Neural cell (in vitro differentiated cells): ENCODE measurements around the gene HCLS1. TPM values are rescaled to one million over a fixed set of nuclear protein-coding genes. Genes with fewer than 3 reads are reported as not detected.

ENCODE experiments used
- H2AFZ ChIP-seq: fragments of 200-600, 300-800 bp; sonication (generic), shearing (Covaris generic); 2 replicates; pipeline ENCODE4 v1.6.0; 2014; ENCODE audit warnings: low read depth, mild to moderate bottlenecking, antibody characterized with exemption, low read length, moderate library complexity
- H3F3A ChIP-seq: fragments of 200-600 bp; shearing (Covaris generic); 2 replicates; pipeline ENCODE4 v1.6.1; 2016; ENCODE audit warnings: mild to moderate bottlenecking, moderate library complexity, mixed read lengths, antibody characterized with exemption, low read length; ENCODE audit not compliant: insufficient read depth, poor library complexity, severe bottlenecking
- H3K27ac ChIP-seq: fragments of 200-600, 300-800 bp; sonication (generic), shearing (Covaris generic); 2 replicates; pipeline ENCODE4 v1.5.1; 2014; ENCODE audit warnings: mild to moderate bottlenecking, low read length, moderate library complexity
- H3K27me3 ChIP-seq: fragments of 300-800, 200-600 bp; sonication (generic), shearing (Covaris generic); 2 replicates; pipeline ENCODE4 v1.6.0; 2014; ENCODE audit warnings: mild to moderate bottlenecking, low read depth, low read length, moderate library complexity; ENCODE audit not compliant: insufficient read depth
- H3K36me3 ChIP-seq: fragments of 300-800, 200-600 bp; sonication (generic), shearing (Covaris generic); 2 replicates; pipeline ENCODE4 v1.5.1; 2014; ENCODE audit warnings: mild to moderate bottlenecking, antibody characterized with exemption, low read length, moderate library complexity; ENCODE audit not compliant: insufficient read depth
- H3K4me2 ChIP-seq: fragments of 300-800, 200-600 bp; sonication (generic), shearing (Covaris generic); 2 replicates; pipeline ENCODE4 v1.6.0; 2014; ENCODE audit warnings: mild to moderate bottlenecking, low read length
- H3K4me3 ChIP-seq: fragments of 300-800, 200-600 bp; sonication (generic), shearing (Covaris generic); 2 replicates; pipeline ENCODE4 v1.5.1; 2014; ENCODE audit warnings: mild to moderate bottlenecking, low read length, moderate library complexity
- H3K79me2 ChIP-seq: fragments of 200-600 bp; shearing (Covaris generic); replicated peaks from 2 replicates; pipeline ENCODE4 v1.6.0; 2014; ENCODE audit warnings: mild to moderate bottlenecking, low read length, moderate library complexity; ENCODE audit not compliant: insufficient read depth
- H3K9ac ChIP-seq: fragments of 300-800, 200-600 bp; sonication (generic), shearing (Covaris generic); 2 replicates; pipeline ENCODE4 v1.6.1; 2016; ENCODE audit warnings: mild to moderate bottlenecking, low read length, mixed read lengths
- H3K9me2 ChIP-seq: fragments of 200-600 bp; shearing (Covaris generic); 2 replicates; pipeline ENCODE4 v1.6.1; 2016; ENCODE audit warnings: mild to moderate bottlenecking, low read length, mixed read lengths; ENCODE audit not compliant: insufficient read depth
- H3K9me3 ChIP-seq: fragments of 200-600, 300-800 bp; sonication (generic), shearing (Covaris generic); 2 replicates; pipeline ENCODE4 v1.6.1; 2016; ENCODE audit warnings: mild to moderate bottlenecking, mixed run types, low read length, moderate library complexity, mixed read lengths
- H4K20me1 ChIP-seq: fragments of 200-600 bp; shearing (Covaris generic); 2 replicates; pipeline ENCODE4 v1.6.1; 2016; ENCODE audit warnings: mild to moderate bottlenecking, mixed run types; ENCODE audit not compliant: insufficient read depth
- EP300 ChIP-seq: fragments of 450-650 bp; conservative IDR thresholded peaks from 2 replicates; pipeline ENCODE4 v1.6.1; 2014; ENCODE audit warnings: antibody characterized with exemption, mild to moderate bottlenecking, moderate library complexity; ENCODE audit not compliant: poor library complexity, severe bottlenecking
- EZH2 ChIP-seq: fragments of 200-600, 300-800 bp; shearing (Covaris generic), sonication (generic); IDR thresholded peaks from 2 replicates; pipeline ENCODE4 v1.6.1; 2014; ENCODE audit warnings: antibody characterized with exemption, low read length, borderline replicate concordance, mild to moderate bottlenecking; ENCODE audit not compliant: insufficient read depth, poor library complexity, severe bottlenecking
- MXI1 ChIP-seq: fragments of 450-650 bp; conservative IDR thresholded peaks from 2 replicates; pipeline ENCODE4 v1.6.1; 2014; ENCODE audit warnings: antibody characterized with exemption, mild to moderate bottlenecking; ENCODE audit not compliant: poor library complexity, severe bottlenecking
- POLR2AphosphoS5 ChIP-seq: IDR thresholded peaks from 2 replicates; pipeline ENCODE4 v1.6.1; 2012
- RAD21 ChIP-seq: fragments of 450-650 bp; conservative IDR thresholded peaks from 2 replicates; pipeline ENCODE4 v1.6.1; 2014; ENCODE audit warnings: antibody characterized with exemption, mild to moderate bottlenecking, moderate library complexity
- SMC3 ChIP-seq: fragments of 450-650 bp; conservative IDR thresholded peaks from 2 replicates; pipeline ENCODE4 v1.6.1; 2014; ENCODE audit warnings: antibody characterized with exemption, mild to moderate bottlenecking, moderate library complexity; ENCODE audit not compliant: poor library complexity
- TAF1 ChIP-seq: IDR thresholded peaks from 2 replicates; pipeline ENCODE4 v1.6.1; 2012; ENCODE audit warnings: low read depth
- polyA plus RNA-seq: library from polyadenylated mRNA; depleted of rRNA; stranded (reverse); fragments of >200 nt; gene quantifications from 2 replicates; pipeline ENCODE4 v1.2.3, GENCODE V29; 2014
- TF ChIP-seq, protein P1 (sequence below): fragments of 450-650 bp; IDR thresholded peaks from 2 replicates; pipeline ENCODE4 v1.5.1; 2014; ENCODE audit warnings: antibody characterized with exemption, mild to moderate bottlenecking, moderate library complexity; ENCODE audit not compliant: poor library complexity, severe bottlenecking
- TF ChIP-seq, protein P2 (sequence below): IDR thresholded peaks from 2 replicates; pipeline ENCODE4 v1.6.1; 2012; ENCODE audit warnings: borderline replicate concordance

Gene HCLS1
- polyA plus RNA-seq, 1 donor from 2014 or later = 0.25 TPM

DNA sequence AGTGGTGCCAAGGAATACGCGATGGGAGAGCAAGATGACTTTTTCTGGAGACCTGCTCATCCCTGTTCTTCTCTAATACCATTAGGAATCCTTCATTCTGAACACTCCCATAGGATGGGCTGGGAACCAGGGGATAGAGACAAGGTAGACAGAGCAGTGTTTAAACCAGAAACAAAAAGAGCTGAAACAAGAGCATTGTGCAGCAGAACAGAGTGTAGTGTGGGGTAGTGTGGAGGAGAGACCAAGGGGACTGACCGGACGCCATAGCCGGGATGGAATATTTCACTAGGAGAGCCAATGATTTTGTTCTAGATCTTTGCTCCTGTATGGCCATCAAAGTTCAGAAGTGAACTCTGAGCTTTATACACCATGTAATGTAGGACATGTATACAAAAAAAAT is 15.6 kb downstream of the HCLS1 start:
- Histone ChIP-seq H3K9ac (no peak overlapping the region), H3K36me3 (no peaks in the 10 kb centered on the region), H3K9me3 (no peaks in the 10 kb centered on the region), H2AFZ (no peak overlapping the region), H3K9me2 (no peaks in the 10 kb centered on the region), H3K27ac (no peak overlapping the region), H3K4me3 (no peak overlapping the region), H4K20me1 (no peaks in the 10 kb centered on the region), H3K27me3 (no peaks in the 10 kb centered on the region), H3K4me2 (no peak overlapping the region), H3K79me2 (no peaks in the 10 kb centered on the region), H3F3A (no peaks in the 10 kb centered on the region)
- no peak for TF ChIP-seq RAD21
- no peak for TF ChIP-seq EZH2
- no peak for TF ChIP-seq SMC3
- TF ChIP-seq POLR2AphosphoS5 = no peak
- TF ChIP-seq MXI1 = no peak
- TF ChIP-seq, protein P1, sequence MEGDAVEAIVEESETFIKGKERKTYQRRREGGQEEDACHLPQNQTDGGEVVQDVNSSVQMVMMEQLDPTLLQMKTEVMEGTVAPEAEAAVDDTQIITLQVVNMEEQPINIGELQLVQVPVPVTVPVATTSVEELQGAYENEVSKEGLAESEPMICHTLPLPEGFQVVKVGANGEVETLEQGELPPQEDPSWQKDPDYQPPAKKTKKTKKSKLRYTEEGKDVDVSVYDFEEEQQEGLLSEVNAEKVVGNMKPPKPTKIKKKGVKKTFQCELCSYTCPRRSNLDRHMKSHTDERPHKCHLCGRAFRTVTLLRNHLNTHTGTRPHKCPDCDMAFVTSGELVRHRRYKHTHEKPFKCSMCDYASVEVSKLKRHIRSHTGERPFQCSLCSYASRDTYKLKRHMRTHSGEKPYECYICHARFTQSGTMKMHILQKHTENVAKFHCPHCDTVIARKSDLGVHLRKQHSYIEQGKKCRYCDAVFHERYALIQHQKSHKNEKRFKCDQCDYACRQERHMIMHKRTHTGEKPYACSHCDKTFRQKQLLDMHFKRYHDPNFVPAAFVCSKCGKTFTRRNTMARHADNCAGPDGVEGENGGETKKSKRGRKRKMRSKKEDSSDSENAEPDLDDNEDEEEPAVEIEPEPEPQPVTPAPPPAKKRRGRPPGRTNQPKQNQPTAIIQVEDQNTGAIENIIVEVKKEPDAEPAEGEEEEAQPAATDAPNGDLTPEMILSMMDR = no peak
- TF ChIP-seq, protein P2, sequence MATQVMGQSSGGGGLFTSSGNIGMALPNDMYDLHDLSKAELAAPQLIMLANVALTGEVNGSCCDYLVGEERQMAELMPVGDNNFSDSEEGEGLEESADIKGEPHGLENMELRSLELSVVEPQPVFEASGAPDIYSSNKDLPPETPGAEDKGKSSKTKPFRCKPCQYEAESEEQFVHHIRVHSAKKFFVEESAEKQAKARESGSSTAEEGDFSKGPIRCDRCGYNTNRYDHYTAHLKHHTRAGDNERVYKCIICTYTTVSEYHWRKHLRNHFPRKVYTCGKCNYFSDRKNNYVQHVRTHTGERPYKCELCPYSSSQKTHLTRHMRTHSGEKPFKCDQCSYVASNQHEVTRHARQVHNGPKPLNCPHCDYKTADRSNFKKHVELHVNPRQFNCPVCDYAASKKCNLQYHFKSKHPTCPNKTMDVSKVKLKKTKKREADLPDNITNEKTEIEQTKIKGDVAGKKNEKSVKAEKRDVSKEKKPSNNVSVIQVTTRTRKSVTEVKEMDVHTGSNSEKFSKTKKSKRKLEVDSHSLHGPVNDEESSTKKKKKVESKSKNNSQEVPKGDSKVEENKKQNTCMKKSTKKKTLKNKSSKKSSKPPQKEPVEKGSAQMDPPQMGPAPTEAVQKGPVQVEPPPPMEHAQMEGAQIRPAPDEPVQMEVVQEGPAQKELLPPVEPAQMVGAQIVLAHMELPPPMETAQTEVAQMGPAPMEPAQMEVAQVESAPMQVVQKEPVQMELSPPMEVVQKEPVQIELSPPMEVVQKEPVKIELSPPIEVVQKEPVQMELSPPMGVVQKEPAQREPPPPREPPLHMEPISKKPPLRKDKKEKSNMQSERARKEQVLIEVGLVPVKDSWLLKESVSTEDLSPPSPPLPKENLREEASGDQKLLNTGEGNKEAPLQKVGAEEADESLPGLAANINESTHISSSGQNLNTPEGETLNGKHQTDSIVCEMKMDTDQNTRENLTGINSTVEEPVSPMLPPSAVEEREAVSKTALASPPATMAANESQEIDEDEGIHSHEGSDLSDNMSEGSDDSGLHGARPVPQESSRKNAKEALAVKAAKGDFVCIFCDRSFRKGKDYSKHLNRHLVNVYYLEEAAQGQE = no peak
- no peak for TF ChIP-seq EP300
- TF ChIP-seq TAF1 = no peak

DNA sequence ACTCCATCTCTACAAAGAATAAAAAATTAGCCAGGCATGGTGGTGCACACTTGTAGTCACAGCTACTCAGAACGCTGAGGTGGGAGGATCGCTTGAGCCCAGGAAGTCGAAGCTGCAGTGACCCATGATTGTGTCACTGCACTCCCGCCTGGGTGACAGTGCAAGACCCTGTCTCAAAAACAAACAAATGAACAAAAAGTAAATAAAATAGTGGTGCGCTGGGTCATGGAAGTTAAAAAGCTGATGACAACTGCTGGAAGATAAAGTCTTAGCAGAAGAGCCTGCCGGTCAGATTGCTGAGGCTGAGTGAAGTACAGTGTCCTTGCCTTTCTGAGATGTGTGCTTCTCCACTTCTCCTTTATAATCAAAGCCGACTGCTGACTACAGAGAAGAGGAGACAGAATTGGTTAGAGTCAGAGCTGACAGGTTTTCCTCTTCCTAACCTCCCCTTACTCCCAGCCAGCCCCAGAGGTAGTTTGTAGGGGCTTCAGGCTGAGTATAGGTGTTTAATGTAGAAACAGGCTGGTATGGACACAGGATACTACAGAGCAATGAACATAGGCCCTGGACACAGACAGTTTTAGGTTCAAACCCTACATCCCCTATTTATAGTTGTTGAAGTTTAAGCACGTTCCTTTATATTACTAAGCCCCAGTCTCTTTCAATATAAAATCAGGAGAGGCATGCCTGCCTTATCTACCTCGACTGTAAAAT is 17.9 kb downstream of the HCLS1 start:
- Histone ChIP-seq H2AFZ (no peak overlapping the region), H3K9me3 (no peaks in the 10 kb centered on the region), H4K20me1 (no peaks in the 10 kb centered on the region), H3K4me2 (no peak overlapping the region), H3K9me2 (no peaks in the 10 kb centered on the region), H3K27ac (no peak overlapping the region), H3K79me2 (no peaks in the 10 kb centered on the region), H3K27me3 (no peaks in the 10 kb centered on the region), H3F3A (no peaks in the 10 kb centered on the region), H3K9ac (no peak overlapping the region), H3K4me3 (no peak overlapping the region), H3K36me3 (no peaks in the 10 kb centered on the region)
- no peak for TF ChIP-seq POLR2AphosphoS5
- TF ChIP-seq EZH2 = no peak
- no peak for TF ChIP-seq RAD21
- TF ChIP-seq EP300 = no peak
- TF ChIP-seq SMC3 = no peak
- TF ChIP-seq, protein P2 = no peak
- TF ChIP-seq TAF1 = no peak
- TF ChIP-seq MXI1 = no peak
- TF ChIP-seq, protein P1 = no peak
